Left ventricle myocardium inferior (tissue), 1 donor: ENCODE data around the gene CAMK2D. TPM values are rescaled to one million over a fixed set of nuclear protein-coding genes. Genes with fewer than 3 reads are reported as not detected.

Experiments
- DNase-seq: peaks from one replicate; pipeline ENCODE4 v3.0.0-alpha.2; 2020
- H3K27ac ChIP-seq: fragments of 200-600 bp; replicated peaks from 2 replicates; pipeline ENCODE4 v1.8.0; 2021
- H3K27me3 ChIP-seq: fragments of 200-600 bp; 2 replicates; pipeline ENCODE4 v1.8.0; 2021; ENCODE audit warnings: low read depth
- H3K36me3 ChIP-seq: fragments of 200-600 bp; 2 replicates; pipeline ENCODE4 v1.8.0; 2021
- H3K4me1 ChIP-seq: fragments of 200-600 bp; 2 replicates; pipeline ENCODE4 v1.8.0; 2021
- H3K4me3 ChIP-seq: fragments of 200-600 bp; 2 replicates; pipeline ENCODE4 v1.8.0; 2021; ENCODE audit warnings: mild to moderate bottlenecking, moderate library complexity
- H3K9me3 ChIP-seq: fragments of 200-600 bp; replicated peaks from 2 replicates; pipeline ENCODE4 v1.8.0; 2021
- CTCF ChIP-seq: fragments of 200-600 bp; IDR thresholded peaks from 2 replicates; pipeline ENCODE4 v1.8.0; 2021; ENCODE audit warnings: antibody characterized with exemption, mild to moderate bottlenecking, borderline replicate concordance
- intact Hi-C: fragments of 100-400 bp; cut with micrococcal nuclease; formaldehyde crosslinking; loops from one replicate; pipeline ENCODE4 v1.11.0; 2022
- total RNA-seq: library from RNA; stranded (reverse); fragmentation: NEBNext Ultra II Directional; extraction: Animal tissue kit (Norgen Biotek cat#: 25700); gene quantifications from one replicate; pipeline ENCODE4 v1.2.1, GENCODE V29; 2021
- donor health status: DM: no; HTN: yes; CAD: no; lungs with severe emphysema.

The CAMK2D gene
- total RNA-seq, 1 donor from 2014 or later = 223 TPM

- peaks cover 74% of the 10 kb centered on the region for H3K4me1 ChIP-seq
- no peaks in the 10 kb centered on the region for H3K27me3 ChIP-seq
- H3K27ac ChIP-seq = peak overlapping the region; percentile 91
- peak; percentile 55 for DNase-seq
- no peak for TF ChIP-seq CTCF
- intact Hi-C loops = no loop called here
- H3K9me3 ChIP-seq = no peaks in the 10 kb centered on the region
- peak overlapping the region; percentile 8 for H3K4me3 ChIP-seq
- H3K36me3 ChIP-seq = peaks cover 24% of the 10 kb centered on the region
Measured at GRCh38 chr4:113468165-113469022, 293.1 kb downstream of the CAMK2D start.

GRCh38 chr4:113467581-113467980 lies 294.0 kb downstream of the CAMK2D start:
- intact Hi-C loops = no loop called here
- peak overlapping the region; percentile 8 for H3K4me3 ChIP-seq

GRCh38 chr4:113462286-113462685 lies 299.3 kb downstream of the CAMK2D start:
- DNase-seq = no peak
- Histone ChIP-seq H3K4me1 (peaks cover 13% of the 10 kb centered on the region), H3K27me3 (no peaks in the 10 kb centered on the region), H3K36me3 (peaks cover 35% of the 10 kb centered on the region), H3K4me3 (no peak overlapping the region), H3K27ac (no peak overlapping the region), H3K9me3 (no peaks in the 10 kb centered on the region)
- TF ChIP-seq CTCF = no peak
- intact Hi-C loops = no loop called here

More at GRCh38 chr4:113467581-113467980, 294.0 kb downstream of the CAMK2D start:
- H3K27me3 ChIP-seq = no peaks in the 10 kb centered on the region
- H3K9me3 ChIP-seq = no peaks in the 10 kb centered on the region
- H3K36me3 ChIP-seq = peaks cover 24% of the 10 kb centered on the region
- DNase-seq = no peak
- H3K27ac ChIP-seq = peak overlapping the region; percentile 91
- TF ChIP-seq CTCF = no peak
- peaks cover 66% of the 10 kb centered on the region for H3K4me1 ChIP-seq

GRCh38 chr4:113461281-113461680 lies 300.3 kb downstream of the CAMK2D start:
- no peak overlapping the region for H3K27ac ChIP-seq
- no peak for TF ChIP-seq CTCF
- H3K27me3 ChIP-seq = no peaks in the 10 kb centered on the region
- intact Hi-C loops = no loop called here
- no peak for DNase-seq
- peaks cover 3% of the 10 kb centered on the region for H3K4me1 ChIP-seq
- peaks cover 45% of the 10 kb centered on the region for H3K36me3 ChIP-seq
- H3K9me3 ChIP-seq = no peaks in the 10 kb centered on the region
- no peak overlapping the region for H3K4me3 ChIP-seq

GRCh38 chr4:113457886-113458285 lies 303.7 kb downstream of the CAMK2D start:
- Histone ChIP-seq H3K9me3 (no peaks in the 10 kb centered on the region), H3K4me1 (peaks cover 20% of the 10 kb centered on the region), H3K36me3 (peaks cover 33% of the 10 kb centered on the region), H3K27ac (peak overlapping the region; percentile 28), H3K4me3 (no peak overlapping the region), H3K27me3 (no peaks in the 10 kb centered on the region)
- no peak for DNase-seq
- TF ChIP-seq CTCF = no peak
- intact Hi-C loops = no loop called here
